GM20000 (cell line): ENCODE results near the gene LCE3E.

Source experiments
- DNase-seq: peaks from one replicate; pipeline ENCODE4 v3.0.0; 2012; ENCODE audit warnings: low spot score
- TF ChIP-seq, protein P1 (sequence below): IDR thresholded peaks from 2 replicates; pipeline ENCODE4 v1.5.1; 2012; ENCODE audit warnings: mild to moderate bottlenecking, control low read depth; ENCODE audit errors: extremely low read depth, missing control alignments

LCE3E gene

DNA sequence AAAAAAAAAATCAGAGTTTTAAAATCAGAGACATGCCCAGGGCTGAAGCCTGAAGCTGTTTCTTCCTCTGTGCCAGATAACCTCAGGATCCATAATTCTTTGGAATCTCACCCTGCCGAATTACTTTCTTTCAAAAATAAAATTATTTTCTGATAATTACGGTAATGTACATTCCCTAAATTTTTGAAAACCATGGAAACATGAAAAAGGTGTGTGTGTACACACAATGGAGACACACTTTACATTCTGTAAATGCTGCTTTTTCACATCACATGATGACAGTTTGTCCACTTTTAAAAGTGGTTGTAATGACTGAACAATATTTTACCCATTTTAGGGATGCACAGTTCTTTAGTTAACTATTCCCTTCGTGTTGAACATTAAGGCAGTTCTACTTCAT is 30.8 kb downstream of the LCE3E start:
- TF ChIP-seq, protein P1, sequence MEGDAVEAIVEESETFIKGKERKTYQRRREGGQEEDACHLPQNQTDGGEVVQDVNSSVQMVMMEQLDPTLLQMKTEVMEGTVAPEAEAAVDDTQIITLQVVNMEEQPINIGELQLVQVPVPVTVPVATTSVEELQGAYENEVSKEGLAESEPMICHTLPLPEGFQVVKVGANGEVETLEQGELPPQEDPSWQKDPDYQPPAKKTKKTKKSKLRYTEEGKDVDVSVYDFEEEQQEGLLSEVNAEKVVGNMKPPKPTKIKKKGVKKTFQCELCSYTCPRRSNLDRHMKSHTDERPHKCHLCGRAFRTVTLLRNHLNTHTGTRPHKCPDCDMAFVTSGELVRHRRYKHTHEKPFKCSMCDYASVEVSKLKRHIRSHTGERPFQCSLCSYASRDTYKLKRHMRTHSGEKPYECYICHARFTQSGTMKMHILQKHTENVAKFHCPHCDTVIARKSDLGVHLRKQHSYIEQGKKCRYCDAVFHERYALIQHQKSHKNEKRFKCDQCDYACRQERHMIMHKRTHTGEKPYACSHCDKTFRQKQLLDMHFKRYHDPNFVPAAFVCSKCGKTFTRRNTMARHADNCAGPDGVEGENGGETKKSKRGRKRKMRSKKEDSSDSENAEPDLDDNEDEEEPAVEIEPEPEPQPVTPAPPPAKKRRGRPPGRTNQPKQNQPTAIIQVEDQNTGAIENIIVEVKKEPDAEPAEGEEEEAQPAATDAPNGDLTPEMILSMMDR, result no peak

DNA sequence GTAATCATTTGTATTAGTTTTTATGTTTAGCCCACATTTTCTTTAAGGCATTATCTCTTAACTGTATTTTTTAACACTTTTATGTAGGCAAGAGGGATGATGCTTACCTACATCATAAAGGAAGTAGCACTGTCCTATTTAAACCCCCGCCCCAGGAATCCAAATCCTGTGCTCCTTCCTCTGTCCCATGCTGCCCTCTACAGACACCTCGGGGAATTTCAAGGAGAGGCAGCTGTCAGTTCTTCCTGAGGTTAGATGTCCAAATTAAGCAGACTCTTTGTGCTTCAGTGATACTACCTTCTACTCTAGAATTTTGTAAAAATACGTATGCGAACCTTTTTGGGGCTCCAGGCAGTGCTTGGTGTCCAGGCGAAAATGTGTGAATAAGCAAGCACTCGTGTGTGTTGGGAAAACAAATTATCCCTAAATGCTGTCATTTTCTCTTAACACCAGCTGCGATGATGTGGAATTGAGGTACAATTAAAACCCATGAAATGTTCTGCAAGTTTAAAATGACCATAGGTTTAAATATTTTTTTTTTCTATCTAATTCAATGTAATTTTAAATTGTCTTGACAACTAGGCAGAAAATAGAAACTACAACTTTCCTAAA is 33.1 kb downstream of the LCE3E start:
- DNase-seq, result no peak
- TF ChIP-seq, protein P1, result peak; percentile 47

More for the DNA sequence above, 30.8 kb downstream of the LCE3E start:
- no peak for DNase-seq

DNA sequence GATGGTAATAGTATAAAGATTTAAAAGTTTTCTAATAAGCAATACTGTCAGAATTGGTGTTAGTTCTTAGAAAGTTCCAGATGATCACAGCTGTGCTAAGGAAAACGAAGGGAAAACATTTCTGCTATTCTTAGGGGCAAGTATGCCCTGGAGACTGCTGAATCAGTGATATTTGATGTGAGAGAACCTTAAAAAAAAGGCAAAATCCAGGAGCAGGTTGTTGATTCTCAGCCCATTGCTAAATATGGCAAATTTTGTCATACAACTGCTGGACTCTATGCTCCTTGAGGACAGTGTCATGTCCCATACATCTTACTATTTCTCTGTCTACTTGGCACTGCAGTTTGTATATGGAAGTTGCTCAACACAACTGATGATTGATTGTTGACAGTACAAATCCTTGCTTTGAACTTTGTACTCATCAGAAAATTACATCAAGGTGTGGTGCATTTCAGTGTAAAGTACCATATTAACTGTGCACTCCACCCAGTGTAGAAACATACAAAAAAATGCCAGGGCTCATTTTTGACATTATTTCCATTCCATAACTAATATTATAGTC is 41.4 kb downstream of the LCE3E start:
- TF ChIP-seq, protein P1, result no peak
- no peak for DNase-seq

DNA sequence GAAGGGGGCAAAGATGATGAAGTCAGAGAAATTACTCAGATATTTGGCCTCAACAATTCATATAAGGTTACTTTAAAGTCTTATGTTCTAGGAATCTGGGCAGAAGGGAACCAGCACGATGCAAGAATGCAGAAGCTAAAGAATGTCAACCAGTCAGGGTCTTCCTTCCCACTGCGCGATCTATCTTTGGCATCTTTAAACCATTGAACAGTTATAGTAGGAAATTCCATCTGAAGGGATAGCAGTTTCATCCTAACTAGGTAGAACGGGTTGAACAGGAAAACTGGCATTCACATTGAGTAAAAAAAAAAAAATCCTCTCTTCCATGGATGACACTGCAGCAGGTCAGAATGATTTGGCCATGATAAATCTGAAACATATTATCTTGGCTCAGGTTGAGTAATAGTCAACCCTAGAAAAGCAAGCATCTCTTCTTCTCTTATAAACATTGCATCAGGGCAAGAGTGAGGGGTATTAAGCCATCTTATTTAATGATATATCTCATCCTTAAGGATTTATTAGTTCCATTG is 46.0 kb downstream of the LCE3E start:
- DNase-seq, result no peak
- TF ChIP-seq, protein P1, result no peak

DNA sequence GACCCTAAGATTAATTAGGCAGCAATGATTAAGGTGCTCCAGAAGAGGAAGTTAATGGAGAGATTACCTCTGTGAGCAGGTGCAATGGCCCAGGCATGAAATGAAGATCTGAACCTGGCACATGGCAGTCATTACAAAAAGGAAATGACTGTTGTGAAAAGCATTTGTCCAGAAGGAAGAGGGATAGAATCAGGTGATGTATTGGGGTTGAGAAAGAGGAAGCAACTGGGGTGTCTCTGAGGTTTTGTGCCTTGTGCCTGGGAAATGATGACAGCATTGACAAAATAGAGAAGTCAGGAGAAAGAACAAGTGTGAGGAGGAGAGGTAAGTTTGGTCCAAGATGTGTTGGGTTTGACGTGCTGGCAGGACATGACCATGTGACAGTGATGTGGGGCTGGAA is 46.7 kb downstream of the LCE3E start:
- no peak for DNase-seq
- TF ChIP-seq, protein P1, result no peak

DNA sequence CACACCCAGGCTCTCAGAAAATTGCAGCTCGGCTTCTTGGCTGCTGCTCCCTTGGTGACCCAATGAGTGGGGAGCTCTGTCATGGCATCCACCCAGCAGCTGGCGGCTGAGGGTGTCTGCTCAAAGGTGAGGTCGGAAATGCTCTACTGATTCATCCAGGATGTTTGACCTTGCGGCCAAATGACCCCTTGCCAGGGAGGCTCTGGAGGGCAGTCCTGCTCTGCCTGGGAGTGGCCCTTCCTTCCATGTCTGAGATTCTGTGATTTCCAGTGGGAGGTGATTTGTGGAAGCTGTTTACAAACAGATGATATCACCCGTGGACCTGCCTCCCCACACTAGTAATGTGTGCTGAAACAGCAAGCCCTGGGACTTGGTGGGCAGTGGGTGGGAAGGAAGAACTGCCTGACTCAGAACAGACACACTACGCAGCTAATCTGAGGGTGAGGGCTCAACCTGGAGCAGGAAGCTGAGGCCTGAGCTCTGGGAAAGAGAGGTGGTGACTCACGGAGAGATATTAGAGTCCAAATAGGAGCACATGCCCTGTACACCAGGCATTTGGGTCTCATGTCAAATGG is 49.3 kb downstream of the LCE3E start:
- DNase-seq, result no peak
- TF ChIP-seq, protein P1, result no peak

DNA sequence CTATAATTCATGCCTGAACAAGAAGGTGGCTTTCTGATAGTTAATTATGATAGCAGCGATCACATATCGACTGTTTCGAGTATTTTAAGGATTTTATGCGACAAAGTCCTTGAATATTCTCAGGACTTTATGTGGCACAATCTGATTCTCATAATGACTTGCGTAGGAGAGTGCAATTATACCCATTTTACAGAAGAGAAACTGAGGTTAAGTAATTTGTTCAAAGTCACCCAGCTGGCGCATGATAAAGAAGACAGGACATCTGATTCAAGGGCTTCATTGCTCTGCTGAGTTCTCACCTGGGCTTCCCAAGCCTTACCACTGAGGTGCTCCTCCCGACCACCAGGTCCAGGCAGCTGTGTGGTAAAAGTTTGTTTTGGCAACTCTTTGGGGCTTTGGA is 50.5 kb downstream of the LCE3E start:
- TF ChIP-seq, protein P1, result no peak
- DNase-seq, result no peak
